ENCODE data around the gene CANX. TPM values are rescaled to one million over a fixed set of nuclear protein-coding genes. Genes with fewer than 3 reads are reported as not detected.

Gene CANX
- total and polyA plus RNA-seq, 8 donors = 344 to 872 (median 422) TPM

GRCh38 chr5:179697993-179698934 is 503 bp upstream of the CANX start:
- Histone ChIP-seq H3K9me3 (no peaks in the 10 kb centered on the region), H3K27ac (peak overlapping the region; percentile 97 to 99), H3K4me3 (peak overlapping the region; percentile 85 to 99), H3K27me3 (no peaks in the 10 kb centered on the region), H3K4me1 (peaks cover 3 to 50% of the 10 kb centered on the region in 2 donors), H3K36me3 (peaks cover 0 to 12% of the 10 kb centered on the region in 2 donors)
- ATAC-seq (peak; percentile 93), DNase-seq (peak; percentile 98 to 100 (median 99))
- intact Hi-C loops (cut with DNase I) = no loop called here
- TF ChIP-seq, protein P1, sequence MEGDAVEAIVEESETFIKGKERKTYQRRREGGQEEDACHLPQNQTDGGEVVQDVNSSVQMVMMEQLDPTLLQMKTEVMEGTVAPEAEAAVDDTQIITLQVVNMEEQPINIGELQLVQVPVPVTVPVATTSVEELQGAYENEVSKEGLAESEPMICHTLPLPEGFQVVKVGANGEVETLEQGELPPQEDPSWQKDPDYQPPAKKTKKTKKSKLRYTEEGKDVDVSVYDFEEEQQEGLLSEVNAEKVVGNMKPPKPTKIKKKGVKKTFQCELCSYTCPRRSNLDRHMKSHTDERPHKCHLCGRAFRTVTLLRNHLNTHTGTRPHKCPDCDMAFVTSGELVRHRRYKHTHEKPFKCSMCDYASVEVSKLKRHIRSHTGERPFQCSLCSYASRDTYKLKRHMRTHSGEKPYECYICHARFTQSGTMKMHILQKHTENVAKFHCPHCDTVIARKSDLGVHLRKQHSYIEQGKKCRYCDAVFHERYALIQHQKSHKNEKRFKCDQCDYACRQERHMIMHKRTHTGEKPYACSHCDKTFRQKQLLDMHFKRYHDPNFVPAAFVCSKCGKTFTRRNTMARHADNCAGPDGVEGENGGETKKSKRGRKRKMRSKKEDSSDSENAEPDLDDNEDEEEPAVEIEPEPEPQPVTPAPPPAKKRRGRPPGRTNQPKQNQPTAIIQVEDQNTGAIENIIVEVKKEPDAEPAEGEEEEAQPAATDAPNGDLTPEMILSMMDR (IDR thresholded peaks at IDR 0.05) = peak in 1 of 2 donors; percentile 12

GRCh38 chr5:179699616-179700237 is 960 bp downstream of the CANX start:
- ATAC-seq (peak; percentile 9), DNase-seq (peak in 2 of 4 donors; percentile 27 to 39)
- TF ChIP-seq, protein P1 (IDR thresholded peaks at IDR 0.05) = no peak
- no peaks in the 10 kb centered on the region for H3K9me3 ChIP-seq
- H3K4me3 ChIP-seq = peak overlapping the region; percentile 85 to 99
- H3K27me3 ChIP-seq = no peaks in the 10 kb centered on the region
- peaks cover 3 to 57% of the 10 kb centered on the region in 2 donors for H3K4me1 ChIP-seq
- peaks cover 0 to 21% of the 10 kb centered on the region in 2 donors for H3K36me3 ChIP-seq
- intact Hi-C loops (cut with DNase I) = no loop called here
- peak overlapping the region; percentile 97 to 99 for H3K27ac ChIP-seq

DNA sequence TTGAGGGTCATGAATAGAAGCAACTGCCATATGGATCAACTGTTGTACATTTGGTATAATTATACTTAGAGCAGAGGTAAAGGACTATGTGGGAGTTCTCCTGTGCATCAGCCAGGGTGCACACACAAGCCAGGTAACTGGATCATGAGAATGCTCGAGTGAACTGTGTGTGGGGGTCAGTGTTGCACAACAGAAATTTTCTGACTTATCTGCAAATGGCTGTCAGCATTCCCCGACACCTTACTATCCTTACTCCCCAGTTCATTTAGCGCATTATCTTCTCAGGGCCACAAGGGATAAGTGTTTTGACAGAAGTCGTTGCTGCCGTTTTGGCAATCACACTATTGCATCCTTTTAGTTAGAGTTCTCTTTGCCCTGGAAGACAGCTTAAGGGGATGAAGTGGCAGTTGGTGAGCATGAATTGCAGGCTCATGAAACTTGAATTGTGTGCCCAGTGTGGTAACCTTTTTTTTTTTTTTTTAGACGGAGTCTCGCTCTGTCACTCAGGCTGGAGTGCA is 1.7 kb downstream of the CANX start:
- TF ChIP-seq, protein P1 (IDR thresholded peaks at IDR 0.05) = no peak
- Histone ChIP-seq H3K4me3 (peak overlapping the region; percentile 85 to 99), H3K36me3 (peaks cover 0 to 27% of the 10 kb centered on the region in 2 donors), H3K27me3 (no peaks in the 10 kb centered on the region), H3K27ac (peak overlapping the region in 1 of 2 donors; percentile 99), H3K9me3 (no peaks in the 10 kb centered on the region), H3K4me1 (peaks cover 3 to 63% of the 10 kb centered on the region in 2 donors)
- intact Hi-C loops (cut with DNase I) = no loop called here
- peak in 1 of 4 donors; percentile 13 for DNase-seq
- no peak for ATAC-seq

DNA sequence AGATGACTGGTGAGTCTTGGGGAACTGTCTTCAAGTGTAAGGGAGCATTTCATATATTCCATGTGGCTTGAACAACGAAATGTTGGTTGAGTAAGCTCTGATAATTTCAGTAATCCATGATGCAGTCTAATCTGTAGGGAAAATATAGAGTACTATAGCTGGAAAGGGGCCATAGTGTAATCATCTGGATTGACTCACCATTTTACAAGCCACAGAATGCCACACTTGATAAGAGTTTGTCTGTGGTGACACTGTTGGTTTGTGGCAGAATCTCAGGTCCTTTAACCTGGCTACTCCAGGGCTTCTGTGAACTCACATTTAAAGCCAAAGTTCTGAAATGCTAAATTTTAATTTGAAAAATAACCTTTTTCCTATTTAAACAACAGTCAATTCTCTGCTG is 17.5 kb downstream of the CANX start:
- TF ChIP-seq, protein P1 (IDR thresholded peaks at IDR 0.05) = no peak
- H3K27ac ChIP-seq = no peak overlapping the region
- no peaks in the 10 kb centered on the region for H3K9me3 ChIP-seq
- no peaks in the 10 kb centered on the region for H3K27me3 ChIP-seq
- intact Hi-C loops (cut with DNase I) = no loop called here
- H3K36me3 ChIP-seq = peaks cover 7 to 100% of the 10 kb centered on the region in 2 donors
- DNase-seq (no peak), ATAC-seq (no peak)
- no peaks in the 10 kb centered on the region for H3K4me1 ChIP-seq
- H3K4me3 ChIP-seq = no peak overlapping the region

- H3K4me3 ChIP-seq = no peak overlapping the region
- no peaks in the 10 kb centered on the region for H3K27me3 ChIP-seq
- H3K27ac ChIP-seq = no peak overlapping the region
- no peaks in the 10 kb centered on the region for H3K4me1 ChIP-seq
- intact Hi-C loops (cut with DNase I) = no loop called here
- TF ChIP-seq, protein P1 (IDR thresholded peaks at IDR 0.05) = no peak
- no peaks in the 10 kb centered on the region for H3K9me3 ChIP-seq
- peaks cover 7 to 100% of the 10 kb centered on the region in 2 donors for H3K36me3 ChIP-seq
- DNase-seq (no peak), ATAC-seq (no peak)
Observed at GRCh38 chr5:179720222-179720621, 21.5 kb downstream of the CANX start.

Data from left lung (tissue), 10 donors.